GM19193 (cell line): ENCODE data around the gene TPD52L3.

ENCODE experiments used
- POLR2A ChIP-seq: IDR thresholded peaks from 4 replicates; pipeline ENCODE4 v1.6.1; 2011; ENCODE audit not compliant: insufficient read depth, insufficient read length; ENCODE audit errors: extremely low read depth

TPD52L3 gene

GRCh38 chr9:6328103-6328502, at the start of gene TPD52L3:
TSS of gene TPD52L3 (plus strand) at chr9:6328375. CDS start at chr9:6328596, 221 bp downstream.
- TF ChIP-seq POLR2A, result no peak

GRCh38 chr9:6301858-6302257, 26.3 kb upstream of the TPD52L3 start:
- TF ChIP-seq POLR2A, result no peak

- TF ChIP-seq POLR2A, result no peak
Observed at GRCh38 chr9:6302417-6302816, 25.8 kb upstream of the TPD52L3 start.

GRCh38 chr9:6304232-6304631, 23.9 kb upstream of the TPD52L3 start:
- no peak for TF ChIP-seq POLR2A

GRCh38 chr9:6305954-6306563, 22.1 kb upstream of the TPD52L3 start:
- no peak for TF ChIP-seq POLR2A

- no peak for TF ChIP-seq POLR2A
Observed at GRCh38 chr9:6307551-6308096, 20.6 kb upstream of the TPD52L3 start.

- no peak for TF ChIP-seq POLR2A
Observed at GRCh38 chr9:6330958-6331634, 2.9 kb downstream of the TPD52L3 start.

- no peak for TF ChIP-seq POLR2A
Observed at GRCh38 chr9:6334305-6334704, 6.1 kb downstream of the TPD52L3 start.

GRCh38 chr9:6348766-6349165, 20.6 kb downstream of the TPD52L3 start:
- TF ChIP-seq POLR2A, result no peak

GRCh38 chr9:6351737-6352136, 23.6 kb downstream of the TPD52L3 start:
- TF ChIP-seq POLR2A, result no peak

GRCh38 chr9:6354072-6354686, 26.0 kb downstream of the TPD52L3 start:
- no peak for TF ChIP-seq POLR2A

- TF ChIP-seq POLR2A, result no peak
Observed at GRCh38 chr9:6355728-6356127, 27.6 kb downstream of the TPD52L3 start.

- no peak for TF ChIP-seq POLR2A
Observed at GRCh38 chr9:6356441-6356840, 28.3 kb downstream of the TPD52L3 start.

- no peak for TF ChIP-seq POLR2A
Observed at GRCh38 chr9:6356904-6357303, 28.7 kb downstream of the TPD52L3 start.

- no peak for TF ChIP-seq POLR2A
Observed at GRCh38 chr9:6367128-6367890, 39.1 kb downstream of the TPD52L3 start.
